ENCODE results near the gene ICA1. TPM values are rescaled to one million over a fixed set of nuclear protein-coding genes. Genes with fewer than 3 reads are reported as not detected.

ICA1 gene
- total RNA-seq, 1 experiment from 2014 or later: 0.24 TPM

DNA sequence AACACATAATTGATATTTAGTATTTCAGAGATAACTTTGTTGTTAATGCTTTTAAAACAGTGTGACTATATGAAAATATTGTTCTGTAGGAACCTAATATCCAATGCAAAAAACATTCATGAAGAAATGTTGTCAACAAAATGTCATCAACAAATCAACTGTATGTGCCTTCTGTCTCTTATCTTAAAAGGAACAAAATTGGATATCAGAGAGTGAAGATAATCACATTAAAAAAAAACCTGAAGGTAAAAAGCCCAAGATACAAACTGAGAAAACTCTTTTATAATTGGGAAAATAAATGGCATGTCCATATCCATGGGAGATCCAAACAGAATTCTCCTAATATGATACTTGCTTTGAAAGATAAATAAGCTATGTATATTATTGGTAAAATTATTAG lies 33.9 kb downstream of the ICA1 start:
- DNase-seq (ENCODE audit: low read depth): no peak

DNA sequence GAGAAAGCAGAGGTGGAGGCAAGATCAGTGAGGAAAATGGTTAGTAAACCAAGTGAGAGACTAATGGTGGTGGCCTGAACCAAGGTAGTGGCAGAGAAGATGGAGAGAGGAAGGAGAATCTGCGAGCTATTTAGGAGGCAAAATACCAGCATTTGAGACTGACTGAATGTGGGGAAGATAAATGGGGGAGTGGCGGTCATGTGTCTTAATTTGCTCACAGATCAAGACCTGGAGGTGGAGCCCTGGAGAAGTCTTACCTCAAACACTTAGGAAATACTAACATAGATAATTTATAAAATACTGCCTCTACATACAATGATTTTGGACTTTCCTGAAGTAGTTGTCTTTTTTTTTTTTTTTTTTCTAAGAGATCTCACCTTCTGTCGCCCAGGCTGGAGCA lies 34.7 kb downstream of the ICA1 start:
- DNase-seq (ENCODE audit: low read depth): no peak

DNA sequence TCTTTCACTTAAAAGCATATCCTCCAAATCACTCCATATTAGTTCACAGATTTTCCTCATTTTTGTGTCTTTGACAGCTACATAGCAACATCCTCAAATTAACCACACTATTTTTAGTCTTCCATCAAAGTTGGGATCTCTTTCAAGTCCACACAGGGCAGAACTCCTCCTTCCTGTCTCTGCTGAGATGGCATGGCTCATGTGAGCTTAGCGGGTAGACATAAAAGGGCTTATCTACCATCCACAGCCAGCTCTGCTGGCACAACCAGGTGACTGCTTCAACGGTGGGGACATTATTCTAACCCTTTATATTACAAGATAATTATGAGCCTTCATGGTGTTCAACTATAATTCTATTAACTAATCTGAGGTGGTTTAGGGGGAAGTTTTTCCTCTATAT lies 35.5 kb downstream of the ICA1 start:
- no peak for DNase-seq (ENCODE audit: low read depth)

DNA sequence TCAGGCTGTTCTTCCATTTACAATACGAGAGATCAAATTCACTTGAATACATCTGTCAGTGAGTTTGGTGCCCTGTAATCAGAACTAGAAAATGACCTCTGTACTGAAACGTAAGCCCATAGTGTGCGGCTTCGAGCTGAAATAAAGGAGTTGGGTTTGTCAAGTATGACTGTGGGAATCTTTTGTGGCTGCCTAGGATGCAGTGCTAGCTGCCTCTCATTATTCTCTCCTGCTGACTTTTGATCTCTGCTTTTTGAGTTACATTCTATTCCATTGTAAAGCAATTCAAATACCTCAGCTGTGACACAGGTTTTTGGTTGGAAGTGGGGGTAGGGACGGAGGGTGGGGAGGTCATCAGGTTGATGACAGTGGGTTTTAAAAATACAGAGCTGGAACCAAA lies 40.4 kb downstream of the ICA1 start:
- DNase-seq (ENCODE audit: low read depth): no peak

- DNase-seq (ENCODE audit: low read depth): no peak
Observed at GRCh38 chr7:8221101-8221495, 40.9 kb downstream of the ICA1 start.

DNA sequence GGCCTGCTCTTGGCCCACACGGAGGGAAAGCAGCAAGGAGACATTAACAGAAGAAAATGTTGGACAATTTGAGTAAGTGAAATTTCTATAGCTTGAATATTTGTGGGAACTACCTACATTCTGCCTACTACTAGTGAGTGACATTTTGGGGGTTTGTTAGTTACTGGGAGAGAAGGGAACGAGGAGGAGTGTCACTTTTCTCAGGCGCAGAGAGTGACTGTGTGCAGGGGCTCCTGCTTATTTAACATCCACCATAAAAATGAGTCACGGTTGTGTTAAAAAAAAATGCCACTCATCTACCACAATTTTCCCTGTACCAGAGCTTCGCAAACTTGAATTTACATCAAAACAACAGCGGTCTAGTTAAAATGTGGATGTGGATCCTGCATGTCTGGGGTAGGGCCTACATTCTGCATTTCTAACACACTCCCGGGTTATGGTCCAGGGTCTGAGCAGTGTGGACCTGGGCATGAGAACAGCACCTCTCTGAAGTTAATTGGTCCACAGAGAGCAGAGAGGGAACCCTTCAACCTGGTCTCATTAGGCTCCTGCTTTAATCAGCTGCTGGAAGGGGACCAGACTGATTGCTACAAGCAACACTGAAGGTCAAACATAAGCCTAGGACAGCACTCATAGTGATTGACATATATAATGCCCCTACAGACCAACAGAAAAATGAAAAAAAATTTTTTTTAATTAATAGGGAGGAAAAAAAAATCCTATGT lies 41.4 kb downstream of the ICA1 start:
- no peak for DNase-seq (ENCODE audit: low read depth)

- peak; percentile 59 for DNase-seq (ENCODE audit: low read depth)
Observed at GRCh38 chr7:8217200-8218068, 44.5 kb downstream of the ICA1 start.

- no peak for DNase-seq (ENCODE audit: low read depth)
Observed at GRCh38 chr7:8216334-8216690, 45.7 kb downstream of the ICA1 start.

DNA sequence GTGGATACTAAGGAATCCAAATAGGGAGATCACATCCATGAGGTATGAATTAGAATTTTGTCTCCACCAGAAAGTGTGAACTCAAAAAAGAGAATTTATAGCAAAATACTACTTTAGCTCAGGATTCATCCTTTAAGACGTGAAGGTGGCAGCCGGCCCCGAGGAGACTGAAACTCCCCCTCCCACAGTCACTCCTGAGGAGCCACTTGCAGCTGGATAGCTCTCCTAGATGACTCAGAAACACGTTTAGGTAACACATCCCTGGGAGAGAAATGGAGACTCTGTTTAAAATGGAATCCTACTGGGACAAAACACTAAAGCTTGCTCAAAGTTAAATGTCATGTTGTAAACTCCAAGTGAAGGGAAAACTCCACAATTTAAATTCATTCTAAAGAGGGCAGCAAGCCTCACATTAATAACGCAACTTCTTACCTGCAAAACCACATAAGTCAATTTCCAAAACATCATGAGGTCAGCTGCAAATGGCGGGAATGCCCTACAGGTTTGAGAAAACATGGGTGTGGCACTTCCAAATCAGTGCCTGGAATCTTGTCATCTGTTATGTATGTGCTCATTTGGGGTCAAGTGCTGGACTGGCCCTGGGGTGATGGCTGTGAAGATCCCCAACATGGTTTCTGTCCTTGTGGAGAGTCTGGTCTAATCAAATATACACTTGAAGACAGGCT lies 46.2 kb downstream of the ICA1 start:
- no peak for DNase-seq (ENCODE audit: low read depth)

- no peak for DNase-seq (ENCODE audit: low read depth)
Observed at GRCh38 chr7:8214244-8214824, 47.6 kb downstream of the ICA1 start.

DNA sequence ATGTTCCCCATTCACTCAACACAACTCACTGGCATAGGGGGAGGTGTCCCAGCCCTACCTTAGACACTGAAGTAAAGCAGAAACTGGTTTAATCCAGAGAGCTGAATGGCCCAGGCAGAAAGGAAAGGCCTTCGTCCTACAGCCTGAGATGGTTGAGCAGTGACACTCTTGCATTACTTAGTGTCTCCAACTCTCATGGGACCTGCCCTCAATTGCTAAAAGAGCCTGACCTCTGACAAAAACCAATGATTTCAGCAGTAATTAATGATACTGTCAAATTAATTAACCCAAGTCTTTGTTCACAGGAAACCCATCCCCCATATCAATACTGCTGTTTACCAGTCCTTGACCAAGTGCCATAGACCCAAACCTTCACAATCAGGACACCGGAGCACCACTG lies 48.6 kb downstream of the ICA1 start:
- no peak for DNase-seq (ENCODE audit: low read depth)

GRCh38 chr7:8212638-8213037 lies 49.3 kb downstream of the ICA1 start:
- no peak for DNase-seq (ENCODE audit: low read depth)

DNA sequence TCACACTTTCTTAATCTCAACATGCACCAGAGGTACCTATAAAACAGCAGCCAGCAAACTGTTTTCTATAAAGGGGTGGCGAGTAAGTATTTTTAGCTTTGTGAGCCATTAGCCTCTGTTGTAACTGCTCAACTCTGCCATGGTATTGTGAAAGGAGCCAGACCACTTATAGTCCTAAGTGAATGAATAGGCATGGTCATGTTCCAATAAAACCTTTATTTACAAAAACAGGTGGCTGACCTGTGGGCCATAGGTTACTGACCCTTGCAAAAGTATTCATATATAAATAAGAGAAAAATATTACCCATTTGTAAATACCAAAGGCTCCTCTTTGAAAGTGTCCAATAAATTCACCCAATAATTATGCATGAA lies 50.3 kb downstream of the ICA1 start:
- no peak for DNase-seq (ENCODE audit: low read depth)

DNA sequence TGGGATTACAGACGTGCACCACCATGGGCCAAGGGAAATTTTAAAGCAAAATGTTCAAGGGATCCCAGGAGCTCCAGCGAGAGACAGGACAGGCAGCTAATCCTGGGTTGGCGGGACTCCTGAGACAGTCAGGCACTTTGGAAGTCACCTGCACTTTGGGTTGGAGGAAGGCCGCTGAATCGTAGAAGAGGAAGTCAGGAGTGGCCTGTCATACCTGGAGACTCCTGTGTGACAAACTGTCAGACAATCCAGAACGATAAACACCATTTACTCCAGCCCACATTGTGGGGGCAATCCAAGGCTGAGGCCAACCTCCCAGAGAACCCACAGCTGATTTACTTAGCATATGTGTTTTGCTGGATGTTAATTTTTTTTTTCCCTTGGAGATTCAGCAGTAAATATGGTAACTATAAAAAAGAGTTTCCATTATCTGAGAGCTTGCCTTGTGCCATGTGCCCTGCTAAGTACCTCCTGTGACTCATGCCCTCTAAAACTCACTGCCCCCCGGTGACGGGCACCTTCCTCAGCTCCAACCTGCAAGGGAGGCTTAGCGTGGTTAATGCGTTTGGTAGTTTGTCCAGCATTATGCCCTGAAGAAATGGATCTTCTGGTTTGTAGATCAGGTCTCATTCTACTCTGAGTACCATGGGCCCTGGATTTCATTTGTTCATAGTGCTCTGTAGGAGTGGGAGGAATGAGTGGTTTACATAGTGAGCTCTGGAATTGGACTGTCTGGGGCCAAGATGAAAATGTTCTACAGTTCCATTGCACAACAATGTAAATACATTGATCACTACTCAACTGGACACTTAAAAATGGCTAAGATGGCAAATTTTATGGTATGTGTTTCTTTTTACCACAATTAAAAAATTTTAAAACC lies 50.9 kb downstream of the ICA1 start:
- no peak for DNase-seq (ENCODE audit: low read depth)

DNA sequence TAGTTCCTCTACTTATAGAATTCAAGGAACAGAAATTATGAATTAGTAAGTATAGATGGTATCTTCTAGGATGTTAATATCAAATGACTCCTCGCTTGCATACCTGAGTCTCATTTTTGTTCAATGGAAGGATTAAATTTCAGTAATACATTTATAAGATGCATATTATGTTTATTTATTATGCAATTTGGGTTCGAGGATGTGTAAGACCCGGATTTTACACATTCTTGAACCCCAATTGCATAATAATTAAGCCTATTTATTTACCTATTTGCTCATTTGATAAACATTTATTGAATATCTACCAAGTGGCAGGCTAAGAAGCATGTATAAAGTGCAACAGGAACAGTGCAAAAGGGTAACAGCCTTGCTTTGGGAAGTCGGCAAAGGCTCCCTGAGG lies 52.6 kb downstream of the ICA1 start:
- no peak for DNase-seq (ENCODE audit: low read depth)

GRCh38 chr7:8208816-8209215 lies 53.2 kb downstream of the ICA1 start:
- no peak for DNase-seq (ENCODE audit: low read depth)

DNA sequence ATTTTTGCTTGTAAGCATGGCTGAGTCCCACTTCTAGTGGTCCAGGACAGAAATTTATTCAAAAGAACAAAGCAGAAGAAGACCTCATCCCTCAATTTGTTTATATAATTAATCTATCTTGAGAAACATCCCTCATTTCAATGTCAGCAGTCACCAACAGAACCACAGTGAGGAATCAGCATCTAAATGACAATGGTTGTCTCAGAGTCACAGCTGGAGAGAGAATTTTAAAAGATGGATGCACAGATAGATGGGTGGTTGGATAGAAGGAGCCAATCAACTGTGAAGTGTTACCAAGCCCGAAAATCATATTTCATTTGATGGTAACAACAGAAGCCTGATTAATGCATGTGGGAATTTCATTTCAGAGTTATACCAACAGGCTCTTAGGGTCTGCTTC lies 55.0 kb downstream of the ICA1 start:
- DNase-seq (ENCODE audit: low read depth): no peak

- no peak for DNase-seq (ENCODE audit: low read depth)
Observed at GRCh38 chr7:8205537-8205936, 56.4 kb downstream of the ICA1 start.

GRCh38 chr7:8205031-8205387 lies 57.0 kb downstream of the ICA1 start:
- no peak for DNase-seq (ENCODE audit: low read depth)

DNA sequence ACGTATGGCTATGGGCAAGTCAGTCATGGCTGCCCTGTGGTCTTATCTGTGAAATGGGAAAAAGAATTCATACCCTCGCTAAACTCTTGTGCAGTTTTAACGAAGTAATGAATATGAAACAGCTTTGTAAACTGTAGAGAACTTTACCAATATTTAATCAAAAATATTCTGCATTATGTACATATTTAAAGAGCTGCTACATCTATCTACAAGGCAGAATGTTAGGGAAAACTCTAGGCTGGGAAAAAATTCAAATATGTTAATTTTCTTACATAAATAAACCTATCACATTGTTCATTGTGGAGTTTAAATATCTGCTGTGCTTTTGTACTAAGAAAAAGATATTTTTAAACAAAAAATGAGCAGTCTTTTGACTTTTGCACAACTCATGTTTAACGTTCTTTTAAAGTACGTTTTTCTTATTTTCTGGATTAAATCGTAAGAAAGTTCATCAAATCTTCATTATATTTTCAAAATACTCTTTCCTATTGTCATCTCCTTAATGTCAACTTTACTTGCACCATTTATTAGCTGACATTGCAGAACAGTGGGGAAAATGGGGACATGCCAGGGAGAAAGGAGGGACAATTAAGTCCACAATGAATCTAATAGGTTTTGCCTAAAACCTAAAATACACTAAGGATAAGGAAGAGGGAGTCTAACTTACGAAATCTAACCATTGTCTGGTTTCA lies 57.5 kb downstream of the ICA1 start:
- DNase-seq (ENCODE audit: low read depth): no peak

GRCh38 chr7:8201846-8202441 lies 60.0 kb downstream of the ICA1 start:
- DNase-seq (ENCODE audit: low read depth): no peak

Measured in RPMI7951 (cell line).